Measurements from ENCODE around the gene KCNQ1. TPM values are rescaled to one million over a fixed set of nuclear protein-coding genes. Genes with fewer than 3 reads are reported as not detected.

Gene KCNQ1
- total and polyA plus RNA-seq, 2 of the 13 experiments (the other 11 are each of a cell fraction or from before 2014, with no cell fraction given): 0.02 to 0.08 TPM

DNA sequence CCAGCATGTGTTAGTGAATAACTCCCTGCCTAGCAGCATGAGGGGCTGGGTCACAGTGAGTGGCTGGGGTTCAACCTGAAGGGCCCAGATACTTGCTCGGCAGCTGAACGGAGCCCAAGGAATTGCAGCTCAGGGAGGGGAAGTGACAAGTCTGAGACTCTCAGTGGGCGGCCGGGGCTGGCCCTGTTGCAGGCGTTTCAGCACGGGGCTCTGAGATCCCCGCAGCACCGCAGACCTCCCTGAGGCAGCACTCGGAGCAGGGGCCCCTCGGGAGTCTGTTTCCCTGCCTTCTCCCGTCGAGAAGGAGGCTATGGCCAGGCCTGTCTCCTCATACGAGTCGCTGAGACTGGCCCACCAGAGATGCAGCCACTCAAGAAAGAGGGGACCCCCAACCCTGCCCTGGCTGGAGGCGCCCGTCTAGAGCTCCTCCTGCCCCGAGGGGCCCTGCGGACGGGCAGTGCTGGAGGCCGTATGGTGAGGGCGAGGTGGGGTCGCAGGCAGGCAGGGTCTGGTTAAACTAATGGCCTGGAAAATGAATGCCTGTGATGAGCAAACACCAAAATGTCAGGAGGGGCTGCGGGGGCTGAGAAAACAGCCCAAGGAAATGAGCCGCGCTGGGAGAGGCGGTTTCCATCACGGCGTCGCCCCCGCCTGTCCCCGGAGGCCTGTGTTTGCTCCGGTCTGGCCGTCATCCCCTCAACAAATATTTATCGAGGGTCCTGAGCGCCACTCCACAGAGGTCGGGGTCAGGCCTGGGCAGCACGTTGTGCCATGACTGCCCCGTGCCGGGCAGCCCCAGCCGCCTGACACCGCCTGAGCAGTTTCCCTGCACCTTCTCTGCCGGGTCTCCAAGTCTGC lies 35.0 kb upstream of the KCNQ1 start (continued):
- TF ChIP-seq, protein P1, sequence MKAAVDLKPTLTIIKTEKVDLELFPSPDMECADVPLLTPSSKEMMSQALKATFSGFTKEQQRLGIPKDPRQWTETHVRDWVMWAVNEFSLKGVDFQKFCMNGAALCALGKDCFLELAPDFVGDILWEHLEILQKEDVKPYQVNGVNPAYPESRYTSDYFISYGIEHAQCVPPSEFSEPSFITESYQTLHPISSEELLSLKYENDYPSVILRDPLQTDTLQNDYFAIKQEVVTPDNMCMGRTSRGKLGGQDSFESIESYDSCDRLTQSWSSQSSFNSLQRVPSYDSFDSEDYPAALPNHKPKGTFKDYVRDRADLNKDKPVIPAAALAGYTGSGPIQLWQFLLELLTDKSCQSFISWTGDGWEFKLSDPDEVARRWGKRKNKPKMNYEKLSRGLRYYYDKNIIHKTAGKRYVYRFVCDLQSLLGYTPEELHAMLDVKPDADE (CRISPR knock-in tag; IDR thresholded peaks at IDR 0.05): no peak
- TF ChIP-seq NONO (IDR thresholded peaks at IDR 0.05): no peak
- no peak; the same call in 1 of the 2 replicates for TF ChIP-seq NONO (CRISPR knock-in tag; conservative IDR thresholded peaks at IDR 0.05)
- peak; percentile 37; the same call in 1 of the 2 replicates for TF ChIP-seq POGZ (CRISPR knock-in tag; IDR thresholded peaks at IDR 0.05)
- peak; percentile 60 for TF ChIP-seq BHLHE40 (IDR thresholded peaks at IDR 0.05; ENCODE audit: low read length)
- no peak for TF ChIP-seq ARNT (IDR thresholded peaks at IDR 0.05)
- no peak; the same call in 1 of the 2 replicates for TF ChIP-seq SALL2 (CRISPR knock-in tag; IDR thresholded peaks at IDR 0.05)
- TF ChIP-seq HES4 (CRISPR knock-in tag; IDR thresholded peaks at IDR 0.05; ENCODE audit: borderline replicate concordance): no peak
- TF ChIP-seq, protein P2, sequence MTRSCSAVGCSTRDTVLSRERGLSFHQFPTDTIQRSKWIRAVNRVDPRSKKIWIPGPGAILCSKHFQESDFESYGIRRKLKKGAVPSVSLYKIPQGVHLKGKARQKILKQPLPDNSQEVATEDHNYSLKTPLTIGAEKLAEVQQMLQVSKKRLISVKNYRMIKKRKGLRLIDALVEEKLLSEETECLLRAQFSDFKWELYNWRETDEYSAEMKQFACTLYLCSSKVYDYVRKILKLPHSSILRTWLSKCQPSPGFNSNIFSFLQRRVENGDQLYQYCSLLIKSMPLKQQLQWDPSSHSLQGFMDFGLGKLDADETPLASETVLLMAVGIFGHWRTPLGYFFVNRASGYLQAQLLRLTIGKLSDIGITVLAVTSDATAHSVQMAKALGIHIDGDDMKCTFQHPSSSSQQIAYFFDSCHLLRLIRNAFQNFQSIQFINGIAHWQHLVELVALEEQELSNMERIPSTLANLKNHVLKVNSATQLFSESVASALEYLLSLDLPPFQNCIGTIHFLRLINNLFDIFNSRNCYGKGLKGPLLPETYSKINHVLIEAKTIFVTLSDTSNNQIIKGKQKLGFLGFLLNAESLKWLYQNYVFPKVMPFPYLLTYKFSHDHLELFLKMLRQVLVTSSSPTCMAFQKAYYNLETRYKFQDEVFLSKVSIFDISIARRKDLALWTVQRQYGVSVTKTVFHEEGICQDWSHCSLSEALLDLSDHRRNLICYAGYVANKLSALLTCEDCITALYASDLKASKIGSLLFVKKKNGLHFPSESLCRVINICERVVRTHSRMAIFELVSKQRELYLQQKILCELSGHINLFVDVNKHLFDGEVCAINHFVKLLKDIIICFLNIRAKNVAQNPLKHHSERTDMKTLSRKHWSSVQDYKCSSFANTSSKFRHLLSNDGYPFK (CRISPR knock-in tag; IDR thresholded peaks at IDR 0.05; ENCODE audit: borderline replicate concordance): no peak
- no peak for TF ChIP-seq XRCC5 (optimal IDR thresholded peaks at IDR 0.05; ENCODE audit: low read length)
- TF ChIP-seq, protein P3, sequence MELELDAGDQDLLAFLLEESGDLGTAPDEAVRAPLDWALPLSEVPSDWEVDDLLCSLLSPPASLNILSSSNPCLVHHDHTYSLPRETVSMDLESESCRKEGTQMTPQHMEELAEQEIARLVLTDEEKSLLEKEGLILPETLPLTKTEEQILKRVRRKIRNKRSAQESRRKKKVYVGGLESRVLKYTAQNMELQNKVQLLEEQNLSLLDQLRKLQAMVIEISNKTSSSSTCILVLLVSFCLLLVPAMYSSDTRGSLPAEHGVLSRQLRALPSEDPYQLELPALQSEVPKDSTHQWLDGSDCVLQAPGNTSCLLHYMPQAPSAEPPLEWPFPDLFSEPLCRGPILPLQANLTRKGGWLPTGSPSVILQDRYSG (CRISPR knock-in tag; IDR thresholded peaks at IDR 0.05): no peak
- TF ChIP-seq DMAP1 (CRISPR knock-in tag; IDR thresholded peaks at IDR 0.05): no peak
- no peak for TF ChIP-seq MXD4 (CRISPR knock-in tag; IDR thresholded peaks at IDR 0.05)
- TF ChIP-seq, protein P4, sequence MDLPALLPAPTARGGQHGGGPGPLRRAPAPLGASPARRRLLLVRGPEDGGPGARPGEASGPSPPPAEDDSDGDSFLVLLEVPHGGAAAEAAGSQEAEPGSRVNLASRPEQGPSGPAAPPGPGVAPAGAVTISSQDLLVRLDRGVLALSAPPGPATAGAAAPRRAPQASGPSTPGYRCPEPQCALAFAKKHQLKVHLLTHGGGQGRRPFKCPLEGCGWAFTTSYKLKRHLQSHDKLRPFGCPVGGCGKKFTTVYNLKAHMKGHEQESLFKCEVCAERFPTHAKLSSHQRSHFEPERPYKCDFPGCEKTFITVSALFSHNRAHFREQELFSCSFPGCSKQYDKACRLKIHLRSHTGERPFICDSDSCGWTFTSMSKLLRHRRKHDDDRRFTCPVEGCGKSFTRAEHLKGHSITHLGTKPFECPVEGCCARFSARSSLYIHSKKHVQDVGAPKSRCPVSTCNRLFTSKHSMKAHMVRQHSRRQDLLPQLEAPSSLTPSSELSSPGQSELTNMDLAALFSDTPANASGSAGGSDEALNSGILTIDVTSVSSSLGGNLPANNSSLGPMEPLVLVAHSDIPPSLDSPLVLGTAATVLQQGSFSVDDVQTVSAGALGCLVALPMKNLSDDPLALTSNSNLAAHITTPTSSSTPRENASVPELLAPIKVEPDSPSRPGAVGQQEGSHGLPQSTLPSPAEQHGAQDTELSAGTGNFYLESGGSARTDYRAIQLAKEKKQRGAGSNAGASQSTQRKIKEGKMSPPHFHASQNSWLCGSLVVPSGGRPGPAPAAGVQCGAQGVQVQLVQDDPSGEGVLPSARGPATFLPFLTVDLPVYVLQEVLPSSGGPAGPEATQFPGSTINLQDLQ (CRISPR knock-in tag; IDR thresholded peaks at IDR 0.05): 0 out of 2 replicates have a peak, but pooled peaks have one; percentile 27
- TF ChIP-seq ZNF773 (CRISPR knock-in tag; IDR thresholded peaks at IDR 0.05; ENCODE audit: borderline replicate concordance): no peak
- TF ChIP-seq ZBTB39 (CRISPR knock-in tag; IDR thresholded peaks at IDR 0.05): no peak
- TF ChIP-seq YEATS4 (CRISPR knock-in tag; IDR thresholded peaks at IDR 0.05; ENCODE audit: borderline replicate concordance): 0 out of 2 replicates have a peak, but pooled peaks have one; percentile 21
- no peak for TF ChIP-seq NBN (conservative IDR thresholded peaks at IDR 0.05)
- TF ChIP-seq NR2F2 (IDR thresholded peaks at IDR 0.05; ENCODE audit: borderline replicate concordance, low read depth): peak; percentile 82

Data from HepG2 (cell line).